GM19239 (cell line): ENCODE results near the gene MGA.
A peak's percentile ranks its signal among the peaks of the same experiment; 100 is the strongest.

Experiments
- DNase-seq: peaks from one replicate; pipeline ENCODE4 v3.0.0; 2011; ENCODE audit warnings: low spot score; ENCODE audit not compliant: insufficient read length
- FAIRE-seq: peaks from 2 replicates; lab custom pipeline; 2011; peaks lifted over from hg19 to GRCh38; lab: Jason Lieb, UNC

Gene MGA

GRCh38 chr15:41777421-41777973 lies 117.3 kb downstream of the MGA start:
- FAIRE-seq, result no peak
- DNase-seq, result no peak

- DNase-seq (no peak), FAIRE-seq (no peak)
Observed at GRCh38 chr15:41778521-41778920, 118.3 kb downstream of the MGA start.

GRCh38 chr15:41779662-41780157 lies 119.5 kb downstream of the MGA start:
- FAIRE-seq (peak; percentile 62), DNase-seq (no peak)

DNA sequence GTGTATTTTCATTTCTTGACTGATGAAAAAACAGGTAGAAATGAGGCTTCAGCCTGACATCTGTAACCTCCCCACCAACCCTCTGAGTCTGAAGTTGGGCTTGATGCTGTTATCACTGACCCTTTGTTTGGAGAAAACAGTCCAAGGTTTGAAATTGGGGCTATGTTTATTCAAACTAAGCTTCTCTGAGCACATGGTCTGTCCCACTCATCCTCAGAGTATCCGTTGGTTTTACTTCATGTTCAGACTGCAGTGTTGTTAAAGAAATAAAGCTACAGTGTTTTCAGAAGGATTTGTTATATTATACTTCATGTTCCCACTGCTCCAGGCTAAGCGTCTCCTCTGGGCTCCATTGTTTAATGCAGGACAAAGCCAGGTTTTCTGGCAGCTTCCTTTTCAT lies 120.1 kb downstream of the MGA start:
- peak; percentile 37 for FAIRE-seq

GRCh38 chr15:41780727-41781126 lies 120.5 kb downstream of the MGA start:
- FAIRE-seq (peak; percentile 45), DNase-seq (no peak)

More for the DNA sequence above, 120.1 kb downstream of the MGA start:
- no peak for DNase-seq

GRCh38 chr15:41782371-41783282 lies 122.4 kb downstream of the MGA start:
- no peak for FAIRE-seq
- DNase-seq, result no peak

DNA sequence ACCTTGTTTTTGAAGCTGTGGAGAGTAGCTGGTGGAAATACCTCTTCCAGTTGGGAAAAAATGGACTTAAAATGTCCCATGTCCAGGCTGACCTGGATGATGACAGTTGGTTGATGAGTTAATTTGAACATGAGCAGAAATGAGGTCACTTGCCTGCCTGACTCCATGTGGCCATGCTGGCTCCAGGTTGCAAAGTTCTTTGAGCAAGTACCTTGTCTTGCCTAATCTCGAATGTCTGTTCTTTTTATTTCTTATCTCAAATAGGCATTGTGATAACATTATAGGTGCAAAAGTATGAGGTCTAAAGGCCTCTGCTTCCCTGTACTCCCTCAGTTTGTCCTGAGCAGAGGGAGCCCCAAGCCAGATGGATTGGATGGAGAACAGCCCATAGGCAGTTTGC lies 123.1 kb downstream of the MGA start:
- FAIRE-seq (no peak), DNase-seq (no peak)

- FAIRE-seq (no peak), DNase-seq (no peak)
Observed at GRCh38 chr15:41788262-41788661, 128.1 kb downstream of the MGA start.

- FAIRE-seq (no peak), DNase-seq (no peak)
Observed at GRCh38 chr15:41789236-41789635, 129.0 kb downstream of the MGA start.

GRCh38 chr15:41789662-41790061 lies 129.5 kb downstream of the MGA start:
- FAIRE-seq, result no peak
- no peak for DNase-seq

DNA sequence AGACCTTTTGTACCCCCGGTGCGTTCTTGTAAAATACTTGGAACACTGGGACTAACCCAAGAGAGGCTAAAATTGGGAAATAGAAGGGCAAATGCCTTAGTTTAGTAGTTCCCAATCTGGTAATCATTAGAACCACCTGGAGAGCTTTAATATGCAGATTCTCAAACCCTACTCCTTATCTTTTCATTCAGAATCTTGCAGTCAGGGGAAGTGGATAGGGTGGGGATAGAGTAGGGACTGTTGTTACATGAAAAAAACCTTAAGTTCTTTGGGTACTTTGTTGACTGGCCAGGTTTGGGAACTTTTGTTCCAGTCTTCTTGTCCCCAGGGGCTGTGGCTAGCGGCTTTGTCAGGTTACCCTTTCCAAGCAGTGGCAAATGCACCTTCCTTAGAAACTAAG lies 130.0 kb downstream of the MGA start:
- FAIRE-seq (no peak), DNase-seq (no peak)

- FAIRE-seq (no peak), DNase-seq (no peak)
Observed at GRCh38 chr15:41790756-41791546, 130.7 kb downstream of the MGA start.

DNA sequence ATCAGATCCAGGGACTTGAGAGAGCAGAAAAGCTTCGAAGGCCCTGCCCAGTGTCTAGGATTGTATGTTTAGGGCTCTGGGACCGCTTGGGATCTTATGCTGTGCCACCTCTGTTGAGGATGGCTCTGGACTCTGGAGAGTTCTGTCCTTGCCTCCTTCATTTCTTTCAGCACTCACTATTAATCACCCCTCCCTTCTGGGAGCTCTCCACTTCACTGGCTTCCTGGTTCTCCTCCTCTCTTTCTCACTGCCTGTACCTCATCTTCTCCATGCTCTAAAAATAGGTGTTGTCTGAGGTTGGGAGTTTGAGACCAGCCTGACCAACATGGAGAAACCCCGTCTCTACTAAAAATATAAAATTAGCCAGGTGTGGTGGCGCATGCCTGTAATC lies 131.3 kb downstream of the MGA start:
- FAIRE-seq (no peak), DNase-seq (no peak)

DNA sequence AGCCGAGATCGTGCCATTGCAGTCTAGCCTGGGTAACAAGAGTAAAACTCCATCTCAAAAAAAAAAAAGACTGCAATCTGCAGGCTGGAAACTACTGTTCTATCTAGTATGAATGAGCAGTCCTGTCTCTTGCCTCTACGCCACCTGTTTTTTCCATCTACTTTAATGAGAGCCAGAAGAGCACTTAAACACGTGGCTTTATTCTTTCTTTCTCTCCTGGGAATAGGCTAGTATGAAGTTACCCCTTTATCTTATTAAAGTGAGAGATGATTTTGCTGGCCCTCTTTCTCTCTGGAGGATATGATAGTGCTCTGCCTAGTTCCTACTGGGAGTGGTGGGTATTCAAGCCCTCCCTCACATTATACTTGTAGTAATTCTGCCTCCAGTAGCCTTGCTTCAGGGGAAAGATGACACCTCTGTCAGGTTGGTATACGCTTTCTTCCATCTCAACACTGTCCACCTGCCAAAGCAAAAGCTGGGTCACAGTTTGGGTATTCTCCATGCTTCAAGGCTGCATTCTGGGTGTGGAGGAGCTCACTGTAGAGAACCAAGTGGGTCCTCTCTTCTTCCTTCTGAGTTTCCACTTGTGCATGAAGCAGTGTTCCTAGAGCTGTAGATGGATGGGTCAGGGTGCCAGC lies 131.9 kb downstream of the MGA start:
- no peak for FAIRE-seq

DNA sequence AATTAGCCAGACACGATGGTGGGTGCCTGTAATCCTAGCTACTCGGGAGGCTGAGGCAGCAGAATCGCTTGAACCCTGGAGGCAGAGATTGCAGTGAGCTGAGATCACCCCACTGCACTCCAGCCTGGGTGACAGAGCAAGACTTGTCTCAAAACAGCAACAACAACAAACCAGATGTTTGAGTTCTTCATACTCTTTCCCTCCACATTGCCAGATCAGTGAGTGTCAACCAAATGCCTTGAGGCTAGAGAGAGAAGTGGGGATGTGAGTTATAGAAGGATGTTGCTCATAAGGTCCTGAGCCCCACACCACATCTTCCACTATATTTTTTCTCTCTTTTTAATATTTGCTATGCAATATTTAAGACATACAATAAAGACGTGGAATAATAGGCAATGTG lies 133.9 kb downstream of the MGA start:
- no peak for FAIRE-seq
- DNase-seq, result no peak

More for the DNA sequence above, 131.9 kb downstream of the MGA start:
- no peak for DNase-seq

DNA sequence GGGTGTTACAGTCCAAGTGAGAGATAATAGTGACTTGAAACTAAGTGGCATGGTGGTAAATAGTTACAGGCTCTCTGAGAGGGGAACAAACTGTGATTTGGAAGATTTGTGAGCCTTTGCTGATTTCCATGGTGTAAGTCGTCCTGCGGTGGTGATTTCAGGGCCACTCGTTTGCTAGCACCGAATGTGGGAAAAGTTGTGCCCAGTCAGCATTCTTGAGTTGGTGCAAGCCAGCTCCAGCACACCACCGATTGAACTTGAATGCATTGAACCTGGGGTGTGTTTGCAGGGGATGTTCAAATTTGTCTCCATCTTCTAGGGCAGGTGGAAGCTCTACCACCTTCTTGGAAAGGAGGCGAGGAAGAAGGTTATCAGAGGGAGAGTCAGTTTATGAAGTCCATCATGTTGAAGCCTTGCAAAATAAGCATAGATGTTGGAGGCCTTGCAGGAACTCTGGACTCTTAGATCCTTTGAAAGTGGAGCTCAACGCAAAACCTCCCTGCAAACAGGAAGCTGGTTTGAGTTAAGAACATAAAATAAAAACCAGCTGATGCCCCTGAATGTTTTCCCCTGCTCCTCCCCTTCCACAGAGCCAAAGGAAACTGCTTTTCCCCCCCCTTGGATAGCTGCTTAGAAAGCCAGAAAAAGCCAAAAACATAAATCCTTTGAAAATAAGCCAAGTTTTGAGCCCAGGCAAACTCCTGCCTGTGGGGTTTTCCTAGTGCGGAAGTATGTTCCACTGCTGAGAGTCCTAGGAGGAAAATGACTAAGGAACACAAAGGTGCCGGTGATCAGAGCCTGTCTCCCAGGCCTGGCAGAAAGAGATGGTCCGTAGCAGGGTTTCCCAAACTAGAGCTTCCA lies 136.0 kb downstream of the MGA start:
- FAIRE-seq (no peak), DNase-seq (no peak)

GRCh38 chr15:41797201-41797944 lies 137.2 kb downstream of the MGA start:
- no peak for DNase-seq
- no peak for FAIRE-seq

DNA sequence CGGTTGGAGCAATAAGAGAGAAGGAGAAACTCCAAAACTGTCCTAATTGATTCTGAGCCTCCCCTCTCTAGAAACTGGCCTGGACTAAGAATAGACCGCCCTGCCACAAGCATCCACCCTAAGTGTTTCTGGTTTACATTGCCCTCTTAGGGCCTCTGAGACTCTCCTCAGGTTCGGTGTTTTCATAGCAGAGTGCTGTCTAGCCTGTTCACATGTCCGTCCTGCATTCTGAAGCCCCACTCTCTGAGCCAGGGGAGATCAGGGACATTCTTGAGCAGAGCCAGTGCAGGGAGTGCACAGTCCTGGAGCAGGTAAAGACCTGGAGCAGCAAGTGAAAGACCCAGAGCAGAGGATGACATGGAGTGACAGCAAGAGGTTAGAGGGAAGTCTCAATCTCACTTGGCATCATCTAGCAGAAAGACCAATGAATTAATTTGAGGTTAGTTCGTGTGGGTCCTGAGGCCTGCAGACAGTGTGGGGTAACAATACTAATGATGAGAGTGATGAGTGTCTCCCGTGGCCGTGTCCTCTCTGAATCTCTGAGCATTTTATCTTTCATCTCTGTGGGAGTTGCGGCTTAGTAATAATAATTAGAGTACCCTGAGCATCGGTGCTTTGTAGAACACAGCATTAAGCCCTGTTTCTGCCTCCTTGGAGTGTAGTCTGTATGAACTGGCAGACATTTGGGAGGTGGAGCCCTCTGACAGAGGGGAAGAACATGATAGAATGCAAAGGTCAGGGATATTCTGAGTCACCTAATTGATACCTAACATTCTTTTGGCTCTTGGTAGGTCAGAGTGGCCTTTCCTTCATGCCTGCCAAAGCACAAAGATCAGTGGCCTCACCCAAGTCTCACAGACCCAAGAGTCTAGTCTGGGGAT lies 138.6 kb downstream of the MGA start:
- FAIRE-seq (no peak), DNase-seq (no peak)
